ENCODE results near the gene DLGAP1. TPM values are rescaled to one million over a fixed set of nuclear protein-coding genes. Genes with fewer than 3 reads are reported as not detected.

Gene DLGAP1
- total RNA-seq, 1 donor from 2014 or later: 7.7 TPM

GRCh38 chr18:3998698-3999333 lies 456.3 kb downstream of the DLGAP1 start:
- peak; percentile 95 for TF ChIP-seq CTCF (IDR thresholded peaks at IDR 0.05)
- peaks cover 4% of the 10 kb centered on the region for H3K4me1 Mint-ChIP-seq (ENCODE audit: low read depth)
- H3K4me3 Mint-ChIP-seq (ENCODE audit: unreplicated experiment): no peak overlapping the region
- H3K36me3 Mint-ChIP-seq (ENCODE audit: low read depth): no peaks in the 10 kb centered on the region
- H3K9me3 Mint-ChIP-seq (ENCODE audit: low read depth): no peaks in the 10 kb centered on the region
- no peak for DNase-seq (ENCODE audit: low spot score)
- H3K27me3 Mint-ChIP-seq (ENCODE audit: low read depth): no peaks in the 10 kb centered on the region
- no peak overlapping the region for H3K27ac Mint-ChIP-seq (ENCODE audit: unreplicated experiment)

GRCh38 chr18:3995476-3996102 lies 459.5 kb downstream of the DLGAP1 start:
- Mint-ChIP-seq H3K4me3 (ENCODE audit: unreplicated experiment) (no peak overlapping the region), H3K9me3 (ENCODE audit: low read depth) (no peaks in the 10 kb centered on the region)

GRCh38 chr18:3993941-3994687 lies 461.0 kb downstream of the DLGAP1 start:
- Mint-ChIP-seq H3K9me3 (ENCODE audit: low read depth) (no peaks in the 10 kb centered on the region), H3K27ac (ENCODE audit: unreplicated experiment) (no peak overlapping the region), H3K27me3 (ENCODE audit: low read depth) (no peaks in the 10 kb centered on the region), H3K4me1 (ENCODE audit: low read depth) (peaks cover 4% of the 10 kb centered on the region), H3K4me3 (ENCODE audit: unreplicated experiment) (no peak overlapping the region), H3K36me3 (ENCODE audit: low read depth) (no peaks in the 10 kb centered on the region)
- DNase-seq (ENCODE audit: low spot score): no peak
- TF ChIP-seq CTCF (IDR thresholded peaks at IDR 0.05): no peak

More at GRCh38 chr18:3995476-3996102, 459.5 kb downstream of the DLGAP1 start:
- Mint-ChIP-seq H3K4me1 (ENCODE audit: low read depth) (peaks cover 4% of the 10 kb centered on the region), H3K36me3 (ENCODE audit: low read depth) (no peaks in the 10 kb centered on the region), H3K27ac (ENCODE audit: unreplicated experiment) (no peak overlapping the region), H3K27me3 (ENCODE audit: low read depth) (no peaks in the 10 kb centered on the region)
- TF ChIP-seq CTCF (IDR thresholded peaks at IDR 0.05): peak; percentile 97
- no peak for DNase-seq (ENCODE audit: low spot score)

- Mint-ChIP-seq H3K4me3 (ENCODE audit: unreplicated experiment) (no peak overlapping the region), H3K9me3 (ENCODE audit: low read depth) (no peaks in the 10 kb centered on the region), H3K4me1 (ENCODE audit: low read depth) (peaks cover 19% of the 10 kb centered on the region), H3K36me3 (ENCODE audit: low read depth) (no peaks in the 10 kb centered on the region), H3K27me3 (ENCODE audit: low read depth) (no peaks in the 10 kb centered on the region), H3K27ac (ENCODE audit: unreplicated experiment) (no peak overlapping the region)
- DNase-seq (ENCODE audit: low spot score): no peak
- peak; percentile 13 for TF ChIP-seq CTCF (IDR thresholded peaks at IDR 0.05)
These were observed 469.4 kb downstream of the DLGAP1 start for GRCh38 chr18:3985664-3986063.

GRCh38 chr18:3985020-3985419 lies 470.1 kb downstream of the DLGAP1 start:
- Mint-ChIP-seq H3K4me1 (ENCODE audit: low read depth) (peaks cover 19% of the 10 kb centered on the region), H3K27ac (ENCODE audit: unreplicated experiment) (peak overlapping the region; percentile 4), H3K4me3 (ENCODE audit: unreplicated experiment) (no peak overlapping the region), H3K27me3 (ENCODE audit: low read depth) (no peaks in the 10 kb centered on the region), H3K36me3 (ENCODE audit: low read depth) (no peaks in the 10 kb centered on the region), H3K9me3 (ENCODE audit: low read depth) (no peaks in the 10 kb centered on the region)
- DNase-seq (ENCODE audit: low spot score): no peak
- TF ChIP-seq CTCF (IDR thresholded peaks at IDR 0.05): no peak
